ENCODE measurements around the gene ZNF530. TPM values are rescaled to one million over a fixed set of nuclear protein-coding genes. Genes with fewer than 3 reads are reported as not detected.
A peak's percentile ranks its signal among the peaks of the same experiment; 100 is the strongest.

Gene ZNF530
- 3.0 TPM for total RNA-seq
- long read RNA-seq, partial matches to known transcripts, result 0 of 4 reads
- long read RNA-seq, other reads (novel, unspliced or antisense), result 3 of 4 reads

GRCh38 chr19:57599761-57600383, at the start of gene ZNF530:
Gene ZNF530, plus strand, starts transcription at chr19:57599885. Its CDS starts 4,461 bp downstream, at chr19:57604346.
- DNase-seq (ENCODE audit: low spot score), result peak; percentile 98

- DNase-seq (ENCODE audit: low spot score), result no peak
Measured at GRCh38 chr19:57552432-57552831, 47.3 kb upstream of the ZNF530 start.

- no peak for DNase-seq (ENCODE audit: low spot score)
Measured at GRCh38 chr19:57557659-57558058, 42.0 kb upstream of the ZNF530 start.

- DNase-seq (ENCODE audit: low spot score), result no peak
Measured at GRCh38 chr19:57558525-57558924, 41.2 kb upstream of the ZNF530 start.

GRCh38 chr19:57559008-57559403, 40.7 kb upstream of the ZNF530 start:
- DNase-seq (ENCODE audit: low spot score), result no peak

GRCh38 chr19:57559404-57560025, 40.2 kb upstream of the ZNF530 start, which contains the start of gene ZNF550:
Gene ZNF550, minus strand, starts transcription at chr19:57559863. Its CDS starts 181 bp downstream, at chr19:57559682.
- DNase-seq (ENCODE audit: low spot score), result peak; percentile 96

GRCh38 chr19:57560049-57560491, 39.6 kb upstream of the ZNF530 start:
- DNase-seq (ENCODE audit: low spot score), result no peak

- DNase-seq (ENCODE audit: low spot score), result no peak
Measured at GRCh38 chr19:57563547-57563946, 36.1 kb upstream of the ZNF530 start.

- DNase-seq (ENCODE audit: low spot score), result no peak
Measured at GRCh38 chr19:57566396-57567265, 33.1 kb upstream of the ZNF530 start.

GRCh38 chr19:57570707-57571106, 29.0 kb upstream of the ZNF530 start:
- DNase-seq (ENCODE audit: low spot score), result no peak

GRCh38 chr19:57572415-57572947, 27.2 kb upstream of the ZNF530 start:
- no peak for DNase-seq (ENCODE audit: low spot score)

- DNase-seq (ENCODE audit: low spot score), result no peak
Measured at GRCh38 chr19:57576661-57577060, 23.0 kb upstream of the ZNF530 start.

- peak; percentile 98 for DNase-seq (ENCODE audit: low spot score)
Measured at GRCh38 chr19:57578487-57579205, 21.0 kb upstream of the ZNF530 start, which contains the start of gene ZNF416. Gene ZNF416, minus strand, starts transcription at chr19:57578911. Its CDS starts 207 bp downstream, at chr19:57578704.

GRCh38 chr19:57583104-57583520, 16.6 kb upstream of the ZNF530 start:
- no peak for DNase-seq (ENCODE audit: low spot score)

- peak; percentile 91 for DNase-seq (ENCODE audit: low spot score)
Measured at GRCh38 chr19:57583521-57584416, 15.9 kb upstream of the ZNF530 start, which contains the start of gene ZIK1. Gene ZIK1, plus strand, starts transcription at chr19:57584145. Its CDS starts 212 bp downstream, at chr19:57584357.

GRCh38 chr19:57587529-57587928, 12.2 kb upstream of the ZNF530 start:
- DNase-seq (ENCODE audit: low spot score), result no peak

GRCh38 chr19:57599377-57599760, 316 bp upstream of the ZNF530 start:
- DNase-seq (ENCODE audit: low spot score), result no peak

GRCh38 chr19:57606931-57607330, 7.2 kb downstream of the ZNF530 start:
- no peak for DNase-seq (ENCODE audit: low spot score)

- no peak for DNase-seq (ENCODE audit: low spot score)
Measured at GRCh38 chr19:57611113-57611512, 11.4 kb downstream of the ZNF530 start.
